A549 treated with ZK216348 at 1 μM for 4 hours (cell line): ENCODE results near the gene PRR11. TPM values are rescaled to one million over a fixed set of nuclear protein-coding genes. Genes with fewer than 3 reads are reported as not detected.

Source experiments
- total RNA-seq: library from RNA; stranded (reverse); fragments of 200-300 nt; extraction: Qiagen RNA extraction; gene quantifications from 5 replicates; pipeline ENCODE4 v1.2.3, GENCODE V29; 2022; ENCODE audit warnings: low read depth

The PRR11 gene
- 39.6 to 66.0 TPM (median 60.2 TPM) in 5 replicates for total RNA-seq

GRCh38 chr17:59155439-59156177 is at the start of gene PRR11:
PRR11 (plus strand) TSS chr17:59155746; CDS start chr17:59169753, 14,007 bp downstream.

GRCh38 chr17:59106463-59107305 is 48.9 kb upstream of the PRR11 start, which contains the start of gene TRIM37:
TRIM37 (minus strand) TSS chr17:59106880; CDS start chr17:59106461, 419 bp downstream.

DNA sequence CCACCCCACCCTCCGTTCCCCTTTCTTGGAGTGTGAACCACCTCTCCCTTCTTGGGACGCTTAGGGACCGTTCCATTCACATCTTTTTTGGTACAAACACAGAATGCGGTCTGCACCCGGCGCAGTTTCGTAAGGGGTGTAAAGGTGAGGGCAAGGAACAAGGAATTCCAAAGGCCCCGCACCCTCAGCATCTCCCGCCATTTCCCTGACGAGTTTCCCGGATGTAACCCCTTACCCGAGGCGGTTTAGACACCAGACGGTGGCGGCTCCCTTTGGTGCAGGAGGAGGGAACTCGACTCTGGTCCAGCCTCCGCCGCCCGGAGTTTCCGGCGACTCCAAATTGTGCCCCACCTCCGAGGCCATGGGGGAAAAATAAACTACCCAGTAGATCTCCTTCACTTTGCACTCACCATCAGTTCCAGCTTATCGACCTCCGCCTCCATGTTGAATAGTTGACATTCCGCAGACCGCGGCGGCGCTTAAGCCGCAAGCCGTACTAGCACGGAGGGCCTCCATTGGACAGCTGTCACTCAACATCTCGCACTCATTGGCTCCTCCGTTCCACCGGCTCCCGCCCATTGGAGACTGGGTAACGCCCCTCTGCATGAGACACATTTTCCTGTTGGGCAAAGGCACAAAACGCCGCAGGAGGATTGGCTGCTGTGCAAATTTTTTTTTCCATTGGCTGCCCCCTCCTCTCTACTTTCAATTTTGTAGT is 666 bp upstream of the PRR11 start, which contains the start of gene SKA2:
TSS of gene SKA2 (minus strand) at position 466 of the 718 bp plus-strand sequence. CDS start at position 443, 23 bp downstream.

GRCh38 chr17:59220328-59221158 is 65.0 kb downstream of the PRR11 start, which contains the start of gene GDPD1:
GDPD1 (plus strand) TSS chr17:59220511; CDS start chr17:59220610, 99 bp downstream.

Other genes with a start within 250 kb of the PRR11 start
- 17.3 to 25.3 TPM (median 23.4 TPM) in 5 replicates for gene TRIM37, start 48.9 kb upstream of the PRR11 start, total RNA-seq
- 92.2 to 204 TPM (median 96.5 TPM) in 5 replicates for gene SKA2, start 560 bp upstream of the PRR11 start, total RNA-seq
- gene SMG8, start 54.3 kb downstream of the PRR11 start, total RNA-seq, result 25.3 to 31.5 TPM (median 27.0 TPM) in 5 replicates
- gene GDPD1, start 64.8 kb downstream of the PRR11 start, total RNA-seq, result 0.60 to 1.3 TPM (median 0.92 TPM) in 5 replicates
- 1.2 to 3.7 TPM (median 2.8 TPM) in 5 replicates for gene YPEL2, start 175.9 kb downstream of the PRR11 start, total RNA-seq